ENCODE measurements around the gene NEUROD2.

- TF ChIP-seq CTCF (conservative IDR thresholded peaks at IDR 0.05; ENCODE audit: low read depth, low read length) = no peak
- no peak for TF ChIP-seq EZH2 (IDR thresholded peaks at IDR 0.05; ENCODE audit: low read length, unreplicated experiment)
- no peak for TF ChIP-seq EZH2phosphoT487 (IDR thresholded peaks at IDR 0.05; ENCODE audit: borderline replicate concordance, low read length)
Observed at GRCh38 chr17:39562395-39562794, 45.3 kb downstream of the NEUROD2 start.

Data from PC-3 (cell line).